SK-N-SH treated with all-trans-retinoic acid at 6 μM for 48 hours (cell line): Measurements from ENCODE around the gene PRX.

Source experiments
- ATAC-seq: fragments of 200-7000 bp; cut with Tn5 transposase; 3 replicates; pipeline ENCODE4 v1.9.1; 2020; ENCODE audit warnings: mild to moderate bottlenecking, moderate library complexity
- ARNTL ChIP-seq: fragments of 450-650 bp; formaldehyde crosslinking; IDR thresholded peaks from 2 replicates; pipeline ENCODE4 v1.5.0; 2020; ENCODE audit warnings: low read depth, mild to moderate bottlenecking, moderate library complexity, borderline replicate concordance
- BACH2 ChIP-seq: fragments of 250-450 bp; sonication (Bioruptor Pico); IDR thresholded peaks from 2 replicates; pipeline ENCODE4 v1.9.0; 2021; ENCODE audit warnings: mild to moderate bottlenecking, borderline replicate concordance
- CREB5 ChIP-seq: fragments of 250-450 bp; sonication (Bioruptor Pico); IDR thresholded peaks from 2 replicates; pipeline ENCODE4 v1.5.1; 2020; ENCODE audit warnings: low read depth, mild to moderate bottlenecking, moderate library complexity
- CSDC2 ChIP-seq: fragments of 250-450 bp; sonication (Bioruptor Pico); IDR thresholded peaks from 2 replicates; pipeline ENCODE4 v1.5.0; 2020; ENCODE audit warnings: mild to moderate bottlenecking, moderate library complexity
- CSRNP3 ChIP-seq: fragments of 250-450 bp; sonication (Bioruptor Pico); IDR thresholded peaks from 2 replicates; pipeline ENCODE4 v1.5.1; 2021; ENCODE audit warnings: mild to moderate bottlenecking, moderate library complexity
- ESRRG ChIP-seq: fragments of 250-450 bp; sonication (Bioruptor Pico); IDR thresholded peaks from 2 replicates; pipeline ENCODE4 v1.6.1; 2021; ENCODE audit warnings: mild to moderate bottlenecking
- GLIS3 ChIP-seq: fragments of 250-450 bp; sonication (Bioruptor Pico); IDR thresholded peaks from 2 replicates; pipeline ENCODE4 v1.5.0; 2020; ENCODE audit warnings: mild to moderate bottlenecking, moderate library complexity
- ISL1 ChIP-seq: fragments of 250-450 bp; sonication (Bioruptor Pico); IDR thresholded peaks from 2 replicates; pipeline ENCODE4 v2.1.2; 2022; ENCODE audit warnings: mild to moderate bottlenecking, moderate library complexity
- OSR1 ChIP-seq: fragments of 250-450 bp; sonication (Bioruptor Pico); IDR thresholded peaks from 2 replicates; pipeline ENCODE4 v1.8.0; 2022; ENCODE audit warnings: moderate library complexity, mild to moderate bottlenecking, inconsistent platforms
- POU6F1 ChIP-seq: fragments of 250-450 bp; sonication (Bioruptor Pico); IDR thresholded peaks from 2 replicates; pipeline ENCODE4 v1.8.0; 2021; ENCODE audit warnings: low read depth, mild to moderate bottlenecking, moderate library complexity, borderline replicate concordance
- PPARA ChIP-seq: fragments of 250-450 bp; sonication (Bioruptor Pico); IDR thresholded peaks from 2 replicates; pipeline ENCODE4 v1.5.0; 2020; ENCODE audit warnings: mild to moderate bottlenecking, borderline replicate concordance
- RARB ChIP-seq: fragments of 250-450 bp; sonication (Bioruptor Pico); IDR thresholded peaks from 2 replicates; pipeline ENCODE4 v1.8.0; 2021; ENCODE audit warnings: mild to moderate bottlenecking, moderate library complexity
- SNAI2 ChIP-seq: fragments of 250-450 bp; sonication (Bioruptor Pico); IDR thresholded peaks from 2 replicates; pipeline ENCODE4 v1.5.0; 2020; ENCODE audit warnings: mild to moderate bottlenecking, moderate library complexity
- TCF4 ChIP-seq: fragments of 250-450 bp; sonication (Bioruptor Pico); IDR thresholded peaks from 2 replicates; pipeline ENCODE4 v1.8.0; 2021; ENCODE audit warnings: mild to moderate bottlenecking, moderate library complexity, borderline replicate concordance
- TOX ChIP-seq: fragments of 250-450 bp; sonication (Bioruptor Pico); IDR thresholded peaks from 2 replicates; pipeline ENCODE4 v1.8.0; 2021; ENCODE audit warnings: mild to moderate bottlenecking, moderate library complexity, borderline replicate concordance
- TSHZ2 ChIP-seq: fragments of 250-450 bp; sonication (Bioruptor Pico); IDR thresholded peaks from 2 replicates; pipeline ENCODE4 v1.5.0; 2020; ENCODE audit warnings: mild to moderate bottlenecking, moderate library complexity
- ZC3H10 ChIP-seq: fragments of 250-450 bp; sonication (Bioruptor Pico); IDR thresholded peaks from 2 replicates; pipeline ENCODE4 v1.5.1; 2021; ENCODE audit warnings: mild to moderate bottlenecking, moderate library complexity
- ZFP3 ChIP-seq: fragments of 250-450 bp; sonication (Bioruptor Pico); IDR thresholded peaks from 2 replicates; pipeline ENCODE4 v1.5.0; 2020; ENCODE audit warnings: mild to moderate bottlenecking, moderate library complexity
- ZNF565 ChIP-seq: fragments of 450-650 bp; formaldehyde crosslinking; conservative IDR thresholded peaks from 2 replicates; pipeline ENCODE4 v1.5.0; 2020; ENCODE audit warnings: low read depth, mild to moderate bottlenecking, moderate library complexity
- ZNF70 ChIP-seq: fragments of 450-650 bp; formaldehyde crosslinking; IDR thresholded peaks from 2 replicates; pipeline ENCODE4 v1.5.0; 2020; ENCODE audit warnings: mild to moderate bottlenecking, moderate library complexity
- ZNF8 ChIP-seq: fragments of 450-650 bp; formaldehyde crosslinking; IDR thresholded peaks from 2 replicates; pipeline ENCODE4 v1.5.0; 2020; ENCODE audit warnings: mild to moderate bottlenecking, moderate library complexity

The PRX gene

GRCh38 chr19:40380199-40381037 is 32.8 kb downstream of the PRX start:
- ATAC-seq, result no peak
- no peak for TF ChIP-seq POU6F1 (CRISPR knock-in tag)
- TF ChIP-seq ZNF8, result no peak
- no peak for TF ChIP-seq OSR1 (CRISPR knock-in tag)
- no peak for TF ChIP-seq ARNTL (CRISPR knock-in tag)
- TF ChIP-seq TOX (CRISPR knock-in tag), result no peak
- TF ChIP-seq ZNF565 (CRISPR knock-in tag), result no peak
- no peak for TF ChIP-seq TCF4 (CRISPR knock-in tag)
- TF ChIP-seq CREB5 (CRISPR knock-in tag), result no peak
- no peak for TF ChIP-seq RARB
- no peak for TF ChIP-seq CSDC2 (CRISPR knock-in tag)
- TF ChIP-seq PPARA (CRISPR knock-in tag), result no peak
- no peak for TF ChIP-seq BACH2 (CRISPR knock-in tag)
- TF ChIP-seq ISL1 (CRISPR knock-in tag), result no peak
- TF ChIP-seq GLIS3 (CRISPR knock-in tag), result no peak
- TF ChIP-seq ZNF70 (CRISPR knock-in tag), result no peak
- no peak for TF ChIP-seq CSRNP3 (CRISPR knock-in tag)
- no peak for TF ChIP-seq SNAI2 (CRISPR knock-in tag)
- no peak for TF ChIP-seq ZFP3
- no peak for TF ChIP-seq TSHZ2 (CRISPR knock-in tag)
- TF ChIP-seq, all 23 proteins: peak for 0

- no peak for ATAC-seq
- TF ChIP-seq ESRRG (CRISPR knock-in tag), result no peak
- TF ChIP-seq SNAI2 (CRISPR knock-in tag), result no peak
- no peak for TF ChIP-seq TOX (CRISPR knock-in tag)
- TF ChIP-seq BACH2 (CRISPR knock-in tag), result no peak
- TF ChIP-seq POU6F1 (CRISPR knock-in tag), result no peak
- no peak for TF ChIP-seq ZC3H10 (CRISPR knock-in tag)
- no peak for TF ChIP-seq PPARA (CRISPR knock-in tag)
- no peak for TF ChIP-seq CSDC2 (CRISPR knock-in tag)
- TF ChIP-seq ARNTL (CRISPR knock-in tag), result no peak
- no peak for TF ChIP-seq ZNF8
- no peak for TF ChIP-seq ZNF565 (CRISPR knock-in tag)
Measured at GRCh38 chr19:40379446-40380198, 33.6 kb downstream of the PRX start.
